AG08396 (cell line): ENCODE results near the gene ZEB2.

Source experiments
- DNase-seq: peaks from one replicate; pipeline ENCODE4 v3.0.0; 2012; ENCODE audit warnings: low spot score, mixed read lengths

ZEB2 gene

DNA sequence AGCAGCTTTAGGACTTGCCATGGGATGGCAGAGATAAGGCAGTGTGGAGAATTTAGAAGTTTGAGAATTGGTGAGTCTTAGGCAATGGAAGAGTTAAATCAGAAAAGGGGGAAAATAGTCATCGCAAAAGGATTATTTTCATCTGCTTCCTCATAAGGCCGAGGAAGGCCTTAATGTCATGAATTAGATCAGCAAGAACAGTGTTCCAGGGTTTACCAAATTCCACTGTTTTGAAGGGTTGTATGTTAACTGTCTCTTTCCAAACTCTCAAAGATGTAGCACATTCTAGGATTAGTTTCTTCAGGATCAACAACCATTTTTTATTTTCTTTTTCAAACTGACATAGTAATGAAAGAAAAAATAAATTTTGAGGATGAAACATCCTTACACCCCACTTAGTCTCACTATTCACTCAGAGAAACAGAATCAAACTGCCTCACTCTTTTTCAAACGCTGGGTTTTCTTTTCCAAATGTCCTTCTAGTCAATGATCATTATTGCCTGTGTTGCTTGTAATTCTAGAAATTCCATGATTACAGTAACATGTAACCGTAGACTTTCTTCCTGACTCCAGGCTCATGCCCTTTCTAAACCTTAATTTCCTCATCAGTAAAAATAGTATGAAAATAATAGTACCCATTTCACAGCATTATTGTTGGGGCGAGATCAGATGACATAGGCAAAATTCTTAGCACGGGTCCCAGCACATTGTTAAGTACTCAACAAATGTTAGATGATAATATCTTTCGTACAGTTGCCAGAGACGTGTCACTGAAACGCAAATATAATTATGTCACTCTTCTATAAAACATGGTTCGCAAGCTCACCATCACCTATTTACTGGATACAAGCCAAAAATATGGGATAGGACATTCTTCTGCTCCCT, 23.6 kb downstream of the ZEB2 start:
- no peak for DNase-seq

DNA sequence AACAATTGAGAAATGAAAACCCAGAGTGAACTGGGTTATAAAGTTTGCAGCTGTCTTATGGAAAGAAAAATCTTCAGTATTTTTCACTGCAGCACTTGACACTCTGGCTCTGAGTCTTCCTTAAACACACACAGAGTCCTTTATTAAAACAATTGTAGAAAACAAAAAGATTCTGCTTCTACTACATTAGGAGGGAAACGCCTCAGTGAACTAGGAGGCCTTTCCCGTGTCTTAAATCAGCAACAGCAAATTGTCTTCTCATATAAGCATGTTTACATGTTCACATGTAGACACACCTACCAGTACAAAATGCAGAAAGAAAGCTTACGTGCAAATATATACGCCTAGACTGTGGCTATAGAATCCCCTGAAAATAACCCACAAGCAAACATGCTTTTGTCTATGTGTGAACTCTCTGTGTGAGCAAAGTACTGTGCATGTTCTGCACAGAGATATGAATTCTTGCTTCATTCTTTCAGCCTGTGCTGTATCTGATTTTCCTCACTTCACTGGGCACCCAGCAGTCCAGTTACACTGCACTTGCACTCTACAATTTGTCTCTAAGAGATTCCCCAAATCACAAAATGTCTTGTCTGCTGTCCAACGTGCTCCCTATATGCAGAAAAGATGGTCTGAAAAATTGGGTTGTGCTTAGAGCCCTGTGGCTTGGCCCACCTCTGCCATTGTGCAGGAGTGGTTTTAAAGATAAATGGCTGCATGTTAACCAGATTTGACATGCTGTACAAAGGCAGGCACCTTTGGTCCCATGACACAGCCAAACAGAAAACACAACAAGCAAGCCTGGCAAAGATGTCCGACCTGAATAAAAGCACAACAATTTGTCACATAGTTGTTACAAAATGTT, 24.5 kb downstream of the ZEB2 start:
- DNase-seq: no peak

DNA sequence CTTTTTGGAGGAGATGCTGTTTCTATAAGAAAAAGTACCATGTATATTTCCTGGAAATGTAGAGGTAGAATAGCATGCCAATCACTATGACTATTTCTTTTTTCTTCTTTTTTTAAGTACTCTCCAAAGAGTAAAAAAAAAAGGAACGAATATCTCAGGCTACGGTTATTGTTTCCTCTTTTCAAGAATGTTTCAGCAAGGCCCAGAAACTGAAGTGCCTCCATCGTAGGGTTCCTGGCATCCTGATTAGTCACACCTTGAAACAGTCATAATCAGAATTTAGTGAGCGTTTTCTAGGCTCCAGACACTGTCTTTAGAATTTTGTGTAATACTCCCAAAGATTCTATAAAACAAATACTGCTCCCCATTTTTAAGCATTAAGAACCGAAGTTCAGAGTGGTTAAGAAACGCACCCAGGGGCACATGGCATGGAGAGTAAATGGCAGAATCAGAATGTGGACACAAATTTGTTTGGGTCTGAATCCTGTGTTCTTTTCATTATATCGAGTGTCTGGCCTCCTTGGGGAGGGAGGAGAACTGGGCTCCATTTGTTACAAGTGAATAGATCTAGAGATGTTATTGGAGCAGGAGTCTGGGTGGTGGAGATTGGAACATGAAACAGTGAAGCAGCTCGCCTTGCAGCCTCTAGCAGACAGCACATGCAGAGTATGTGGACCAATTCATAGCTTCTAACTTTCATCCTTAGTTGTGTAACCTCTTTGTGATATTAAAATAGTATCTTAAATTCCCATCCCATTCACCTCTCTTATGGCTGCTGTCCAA, 26.7 kb downstream of the ZEB2 start:
- no peak for DNase-seq

DNA sequence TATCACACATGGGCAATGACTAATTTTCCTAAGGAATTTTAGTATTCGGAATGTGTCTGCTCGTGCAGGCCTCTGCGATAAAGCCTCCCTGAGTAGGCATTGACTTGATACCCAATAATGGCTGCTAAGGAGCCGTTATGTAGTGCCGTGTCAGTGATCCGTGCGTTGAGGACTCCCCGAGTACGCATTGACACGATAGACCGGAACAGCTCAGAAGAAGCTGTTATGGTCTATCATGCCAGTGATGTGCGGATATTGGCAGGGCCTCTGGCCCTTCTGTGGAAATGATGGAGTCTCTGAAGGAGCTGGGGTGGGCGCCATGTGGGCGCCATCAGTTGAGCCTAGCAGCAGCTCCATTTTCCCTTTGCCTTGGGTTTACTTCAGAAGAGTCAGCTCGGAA, 29.1 kb downstream of the ZEB2 start:
- no peak for DNase-seq

DNA sequence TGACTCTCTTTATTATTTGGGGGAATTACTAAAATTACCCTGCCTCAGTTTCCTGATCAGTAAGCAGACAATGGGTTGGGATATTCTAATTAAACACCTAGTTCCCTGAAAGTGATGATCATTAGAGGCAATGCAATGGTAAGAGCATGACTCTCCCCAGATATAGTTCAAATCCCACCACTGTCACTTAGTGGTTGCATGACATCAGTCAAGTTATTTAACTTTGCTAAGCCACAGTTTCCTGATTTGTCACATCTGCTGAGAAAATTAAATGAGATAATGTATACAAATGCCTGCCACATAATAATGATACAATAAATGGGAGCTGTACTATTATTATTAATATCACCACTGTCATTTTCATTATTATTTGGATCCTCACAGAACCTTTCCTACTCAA, 29.9 kb downstream of the ZEB2 start:
- DNase-seq: no peak

DNA sequence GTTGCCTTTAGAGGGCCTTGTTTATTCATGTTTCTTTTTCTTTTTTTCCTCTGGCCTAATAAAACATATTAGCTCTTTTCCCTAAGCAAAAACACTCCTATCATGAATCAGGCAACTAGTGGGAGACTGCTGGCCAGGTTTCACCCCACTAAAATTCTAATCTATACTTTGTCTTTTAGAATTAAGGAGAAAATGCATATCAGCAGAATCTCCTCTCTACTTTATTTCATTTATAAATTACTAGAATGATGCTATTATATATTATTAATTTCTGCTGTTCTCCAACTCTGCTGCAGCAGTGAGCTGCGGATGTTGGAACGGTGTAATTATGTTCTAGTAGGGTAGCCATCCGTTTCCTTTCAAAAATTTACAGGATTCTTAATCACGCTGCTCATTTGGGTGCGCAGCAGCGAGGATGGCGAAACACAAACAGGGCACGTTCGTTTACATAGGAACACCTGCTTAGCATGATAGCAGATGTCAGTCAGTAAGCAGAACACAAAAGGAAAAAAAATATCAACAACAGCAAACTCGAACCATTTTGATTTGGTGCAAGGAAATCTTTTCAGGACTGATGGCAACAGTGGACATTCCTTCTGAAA, 30.5 kb downstream of the ZEB2 start:
- no peak for DNase-seq

DNA sequence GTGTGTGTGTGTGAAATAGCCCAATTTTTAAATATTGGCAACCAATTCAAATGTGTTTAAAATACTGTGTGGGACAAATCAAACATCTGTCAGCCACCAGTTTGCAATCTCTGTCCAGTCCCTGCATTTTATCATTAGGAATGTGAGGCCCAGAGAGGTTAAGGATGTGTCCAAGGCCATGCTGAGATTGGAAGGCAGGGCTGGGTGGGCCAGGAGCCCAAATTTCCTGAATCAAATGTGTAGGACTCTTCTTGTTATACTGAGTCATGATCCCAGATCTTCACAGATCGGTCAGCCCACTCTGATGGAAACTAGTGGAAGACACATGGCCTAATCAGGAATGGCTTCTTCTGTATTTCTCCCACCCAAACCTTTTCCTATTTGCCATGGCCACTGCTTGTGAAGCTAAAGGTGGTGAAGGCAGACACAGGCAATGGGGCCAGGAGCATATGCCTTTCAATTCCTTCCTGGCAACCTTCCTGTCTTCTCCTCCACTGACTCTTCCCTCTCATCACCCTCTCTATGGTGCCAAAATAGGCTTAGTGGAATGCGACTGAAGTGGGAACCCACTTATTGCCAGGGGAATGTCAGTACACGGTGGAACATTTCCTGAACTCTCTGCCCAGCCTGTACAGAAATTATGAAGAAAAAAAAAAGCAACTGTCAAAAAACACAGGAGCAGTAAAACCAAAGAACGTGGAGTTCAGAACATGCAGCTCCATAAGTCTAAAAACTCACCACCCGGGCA, 35.5 kb downstream of the ZEB2 start:
- no peak for DNase-seq

DNA sequence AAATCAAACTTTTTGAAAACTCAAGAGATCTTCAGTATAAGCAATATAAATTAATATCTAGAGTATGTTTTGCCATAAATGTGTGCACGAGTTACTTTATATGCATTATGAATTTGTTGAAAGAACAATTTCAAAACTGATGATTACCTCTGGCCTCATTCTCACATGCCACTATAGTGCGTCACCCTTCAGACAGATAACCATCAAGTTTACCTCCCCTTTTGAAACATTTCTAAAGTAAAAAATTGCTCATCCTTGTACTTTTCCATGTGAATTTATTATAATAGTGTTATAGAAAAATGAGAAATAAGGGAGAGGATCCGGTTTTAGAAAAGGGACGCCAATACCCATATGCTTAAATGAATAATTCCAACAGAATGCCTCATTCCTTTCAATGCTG, 38.3 kb downstream of the ZEB2 start:
- DNase-seq: no peak

DNA sequence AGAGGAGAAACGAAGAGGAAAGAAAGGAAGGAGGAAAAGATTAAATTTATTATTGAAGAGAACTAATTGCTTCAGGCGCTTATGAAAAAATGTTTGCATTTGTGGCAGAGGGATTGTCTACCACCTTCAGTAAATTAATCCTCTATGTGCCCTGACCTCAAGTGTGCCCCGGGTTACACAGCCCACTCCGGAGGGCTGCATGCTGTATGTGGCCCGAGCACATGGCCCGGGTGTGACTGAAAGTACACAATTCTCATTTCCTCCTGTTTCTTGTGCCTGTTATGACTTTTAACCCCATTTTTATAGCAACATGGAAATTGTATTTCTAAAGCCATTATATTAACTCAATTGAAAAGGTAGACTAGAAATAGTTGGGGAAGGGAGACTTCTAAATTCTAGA, 38.8 kb downstream of the ZEB2 start:
- DNase-seq: no peak

DNA sequence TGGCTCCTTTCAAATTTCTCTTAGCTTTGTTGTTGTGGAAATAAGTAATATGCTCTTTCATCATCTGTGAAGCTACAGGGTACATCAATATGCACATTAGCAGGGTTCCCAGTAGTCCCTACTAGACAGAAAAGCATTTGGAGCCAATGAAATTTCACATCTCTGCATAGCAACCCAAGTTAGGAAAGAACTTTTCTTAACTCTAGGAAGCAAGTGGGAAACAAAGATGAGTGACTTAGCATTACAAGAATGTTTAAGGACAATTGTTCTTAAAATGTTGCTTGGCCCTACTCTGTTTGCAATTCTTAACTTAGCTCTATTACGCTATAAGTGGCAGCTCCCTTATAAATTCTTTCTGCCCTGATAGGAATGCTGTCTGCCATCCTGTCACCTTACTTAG, 39.6 kb downstream of the ZEB2 start:
- DNase-seq: no peak

DNA sequence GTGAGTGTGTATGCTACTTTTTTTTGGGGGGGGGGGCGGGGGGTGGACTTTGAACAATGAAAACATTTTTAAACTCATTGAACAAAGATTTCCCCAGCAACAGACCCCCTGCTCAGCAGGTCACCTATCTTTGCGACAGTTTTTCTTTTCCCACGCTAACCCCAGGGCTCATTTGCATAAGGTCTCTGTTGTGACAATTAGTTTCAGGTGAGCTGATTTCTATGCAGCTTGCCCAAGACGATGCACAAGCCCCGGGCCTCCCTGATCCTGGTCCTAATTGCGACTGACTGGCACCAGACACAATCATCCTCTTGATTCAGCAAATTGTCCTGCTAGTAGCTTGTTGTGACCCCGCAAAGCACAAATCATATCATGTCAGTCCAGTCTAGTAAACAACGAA, 40.3 kb downstream of the ZEB2 start:
- DNase-seq: no peak

DNA sequence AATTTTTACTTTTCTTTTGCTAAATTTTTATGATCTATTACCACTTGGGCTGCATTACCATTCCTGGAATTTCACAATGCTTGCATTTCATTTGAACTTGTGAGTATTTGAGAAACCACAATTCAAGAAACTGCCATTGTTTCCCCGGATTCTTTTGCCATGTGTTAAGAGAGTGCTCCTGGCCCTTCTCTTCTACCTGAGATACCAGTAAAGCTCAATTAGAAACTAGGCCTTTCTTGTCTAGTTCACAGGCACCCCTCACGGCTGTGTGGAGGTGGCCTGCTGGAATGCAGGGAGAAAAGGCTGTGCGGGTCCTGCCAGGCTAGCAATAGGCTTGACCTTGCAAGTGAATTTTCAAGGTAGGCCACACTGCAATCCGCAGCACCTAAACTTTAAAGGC, 40.8 kb downstream of the ZEB2 start:
- no peak for DNase-seq

DNA sequence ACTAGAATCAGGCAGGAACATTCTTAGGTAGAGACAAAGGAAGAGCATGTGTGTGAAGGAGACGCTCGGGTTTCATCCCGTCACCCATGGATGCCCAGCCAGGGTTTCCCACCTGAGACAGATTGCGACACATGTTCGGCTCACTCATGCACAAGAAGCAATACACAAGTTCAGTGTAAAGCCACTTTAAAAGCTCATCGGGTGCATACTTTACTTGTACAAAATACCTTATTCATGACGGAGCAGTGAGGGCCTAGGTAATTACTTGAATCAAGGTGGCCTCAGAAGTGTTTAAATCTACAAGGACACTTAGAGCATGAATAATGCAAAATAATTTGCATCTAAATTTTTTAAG, 42.0 kb downstream of the ZEB2 start:
- no peak for DNase-seq

DNA sequence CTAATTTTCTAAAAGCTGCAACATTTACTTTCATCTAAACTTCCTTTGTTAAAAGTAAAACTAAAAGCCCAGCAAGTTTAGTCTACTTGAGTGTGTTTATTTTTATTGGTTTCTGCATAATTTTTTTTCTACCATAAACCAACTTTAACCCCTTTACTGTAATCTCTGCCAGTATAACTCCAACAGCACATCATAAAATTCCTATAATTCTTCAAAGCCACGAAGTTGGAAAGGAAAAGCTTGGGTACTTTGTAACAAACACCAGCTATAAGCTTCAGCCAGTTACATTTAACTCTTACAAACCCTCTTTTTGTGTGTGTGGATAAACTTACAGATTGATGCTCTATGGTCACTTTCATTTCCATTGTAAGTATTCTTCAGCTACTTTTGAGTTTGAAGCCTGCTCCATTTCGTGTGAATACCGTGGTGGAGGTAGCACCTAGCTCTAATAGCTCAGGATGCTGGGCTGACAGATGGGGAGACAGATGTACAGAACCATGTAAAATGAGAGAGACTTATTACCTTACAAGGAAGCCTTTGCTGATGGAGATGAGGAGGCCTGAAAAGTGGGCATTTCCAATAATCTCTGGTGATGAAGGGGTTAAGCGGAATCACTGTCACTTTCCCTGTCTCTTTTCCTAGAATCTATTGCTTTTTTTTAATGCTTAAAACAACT, 42.5 kb downstream of the ZEB2 start:
- no peak for DNase-seq

DNA sequence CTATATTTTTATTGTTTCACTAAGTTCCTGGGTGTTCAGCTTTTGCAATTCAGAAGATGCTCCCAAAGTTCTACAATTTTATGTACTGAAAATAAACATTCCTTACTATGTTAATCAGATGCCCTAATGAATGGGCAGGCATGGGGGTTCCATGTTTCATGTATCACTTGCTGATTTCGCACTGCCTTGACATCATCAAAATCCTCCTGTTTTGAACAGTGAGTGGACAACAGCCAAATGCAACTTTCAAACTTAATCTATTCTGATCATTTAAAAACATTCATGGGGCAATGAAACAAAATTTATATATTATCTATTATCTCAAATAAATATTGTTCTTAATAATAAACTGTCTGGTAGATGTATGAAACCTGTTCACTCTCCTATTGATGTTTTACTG, 43.2 kb downstream of the ZEB2 start:
- no peak for DNase-seq

DNA sequence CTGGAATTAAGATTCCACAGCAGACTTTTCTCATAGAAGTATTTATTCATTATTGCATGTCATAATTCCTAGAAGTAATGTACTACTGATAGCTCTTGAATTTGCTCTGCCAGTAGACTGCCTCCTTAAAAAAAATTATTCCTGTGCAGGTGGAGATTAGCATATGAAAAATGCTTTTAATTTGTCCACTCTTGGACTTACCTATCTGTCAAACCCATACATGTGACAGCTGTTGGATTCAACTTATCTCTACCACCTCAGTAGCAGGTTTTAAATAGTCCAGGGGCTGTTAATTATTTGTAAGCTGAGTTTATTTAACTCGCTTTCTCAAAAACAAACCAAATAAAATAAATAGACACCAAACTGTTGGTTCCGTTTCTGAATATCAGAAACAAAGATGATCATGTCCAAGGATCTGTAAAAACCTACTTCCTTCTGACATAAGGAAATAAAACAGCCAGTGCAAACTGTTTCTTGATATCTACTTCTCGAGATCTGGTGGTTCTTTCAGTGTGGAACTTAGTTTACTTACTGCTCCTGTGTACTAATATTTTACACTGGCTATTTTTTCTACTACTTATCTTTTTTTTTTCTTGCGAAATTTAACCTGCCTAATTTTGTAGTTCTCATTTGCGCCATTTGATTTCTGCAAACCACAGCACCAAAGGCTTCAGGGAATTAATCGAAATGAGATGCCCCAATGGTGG, 44.2 kb downstream of the ZEB2 start:
- DNase-seq: no peak

DNA sequence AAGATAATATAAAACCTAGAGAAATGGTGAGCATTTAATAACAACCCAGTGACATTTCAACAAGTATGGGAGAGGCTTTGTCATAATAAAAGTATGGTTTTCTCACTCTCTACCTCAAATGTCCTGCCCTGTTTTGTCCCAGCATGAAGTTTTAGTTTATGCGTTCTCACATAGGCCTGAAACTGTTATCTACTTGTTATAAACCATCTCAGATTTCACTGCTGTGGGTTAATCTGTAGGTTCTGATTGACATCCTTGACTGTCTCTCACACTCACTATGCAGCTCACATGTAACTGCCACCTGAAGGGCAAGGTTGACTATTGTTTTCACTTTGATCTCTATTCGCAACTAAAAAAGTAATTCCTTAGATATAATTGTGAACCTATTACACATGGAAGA, 44.9 kb downstream of the ZEB2 start:
- DNase-seq: no peak

DNA sequence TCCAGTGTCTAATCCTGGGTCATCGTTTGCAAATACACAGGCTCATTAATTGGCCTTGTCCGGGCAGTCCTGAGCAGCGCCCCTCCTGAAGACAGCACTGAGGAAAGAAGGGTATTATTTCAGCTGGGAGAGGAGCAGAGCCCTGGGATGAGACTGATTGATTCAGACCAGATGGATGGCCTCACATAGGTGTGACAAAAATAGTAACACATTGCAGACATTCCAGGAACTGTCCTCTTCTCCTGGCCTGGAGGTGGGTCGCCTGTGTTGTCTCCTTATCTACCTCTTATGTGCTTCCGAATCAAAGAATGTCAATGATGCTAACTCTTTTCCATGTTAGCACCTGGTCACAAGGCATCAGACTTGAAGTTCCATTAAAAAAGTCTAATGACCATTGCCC, 45.9 kb downstream of the ZEB2 start:
- no peak for DNase-seq

DNA sequence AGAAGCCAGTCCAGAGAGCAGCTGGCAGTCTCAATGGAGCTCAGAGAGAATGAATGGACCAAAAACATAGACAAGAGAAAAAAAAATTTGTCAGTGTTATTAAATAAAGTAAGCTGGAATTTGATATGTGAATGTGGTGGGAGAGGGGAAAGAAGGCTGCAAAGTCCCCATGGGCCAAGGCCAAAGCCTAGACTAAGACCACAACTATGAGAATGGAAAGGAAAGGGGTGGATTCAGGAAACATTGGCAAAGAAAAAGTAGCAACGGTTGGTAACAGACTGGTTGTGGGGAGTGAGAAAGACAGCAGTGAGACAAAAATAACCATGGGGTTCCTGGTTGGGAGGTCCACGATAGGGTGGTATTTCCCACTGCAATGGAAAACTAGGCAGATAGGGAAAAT, 47.0 kb downstream of the ZEB2 start:
- DNase-seq: no peak

DNA sequence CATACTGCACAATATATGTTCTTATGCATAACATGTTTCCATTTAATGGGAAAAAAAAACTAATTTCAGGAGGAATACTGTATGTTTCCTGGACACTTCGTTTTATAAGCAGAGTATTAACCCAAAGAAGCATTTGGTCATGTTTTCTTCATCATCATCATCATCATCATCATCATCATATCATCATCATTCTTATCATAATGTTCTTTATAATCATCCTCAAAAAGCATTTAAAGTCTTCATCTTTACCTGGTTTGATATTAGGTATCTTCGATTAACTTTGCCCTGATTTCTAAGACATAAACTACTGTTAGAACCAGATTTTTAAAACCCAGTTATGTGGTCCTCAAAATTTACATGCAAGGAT, 47.9 kb downstream of the ZEB2 start:
- no peak for DNase-seq
